Measurements from ENCODE around the gene TMOD2. TPM values are rescaled to one million over a fixed set of nuclear protein-coding genes. Genes with fewer than 3 reads are reported as not detected.

TMOD2 gene
- total RNA-seq, 1 donor from 2014 or later, result 8.4 TPM

DNA sequence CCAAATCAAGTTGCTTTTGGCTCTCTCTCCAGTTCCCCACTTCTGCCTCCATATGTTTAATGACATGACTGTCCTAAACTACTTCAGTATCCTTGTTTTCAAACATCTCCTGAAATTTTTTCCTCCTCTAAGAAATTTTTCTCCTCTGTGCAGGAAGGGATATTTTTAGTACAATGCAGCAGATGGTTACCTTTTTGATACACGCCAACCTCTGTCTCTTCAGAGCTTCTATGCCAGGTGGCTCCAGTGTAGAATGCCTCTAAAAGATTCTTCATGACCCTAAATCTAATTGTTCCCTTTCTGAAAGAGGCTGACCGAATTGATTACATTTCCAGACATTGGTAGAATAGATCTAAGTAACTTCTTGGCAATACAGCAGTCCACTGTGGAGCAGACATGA, 111.7 kb downstream of the TMOD2 start:
- Histone ChIP-seq H3K9ac (ENCODE audit: low read depth in 1 of 3, low read length in 3 of 3) (no peak overlapping the region), H3K27me3 (ENCODE audit: control insufficient read depth in 3 of 3, insufficient read depth in 3 of 3, low read length in 3 of 3) (no peaks in the 10 kb centered on the region), H3K9me3 (ENCODE audit: control insufficient read depth in 3 of 3, low read length in 3 of 3) (no peaks in the 10 kb centered on the region), H3K36me3 (ENCODE audit: control insufficient read depth in 3 of 3, insufficient read depth in 3 of 3, low read length in 3 of 3) (peaks cover 3 to 25% (median 11%) of the 10 kb centered on the region in 3 donors), H3K4me3 (ENCODE audit: low read length in 3 of 3) (no peak overlapping the region), H3K4me1 (ENCODE audit: control insufficient read depth in 3 of 3, insufficient read depth in 3 of 3, low read length in 3 of 3) (no peaks in the 10 kb centered on the region), H3K27ac (ENCODE audit: low read depth, low read length) (no peak overlapping the region)

DNA sequence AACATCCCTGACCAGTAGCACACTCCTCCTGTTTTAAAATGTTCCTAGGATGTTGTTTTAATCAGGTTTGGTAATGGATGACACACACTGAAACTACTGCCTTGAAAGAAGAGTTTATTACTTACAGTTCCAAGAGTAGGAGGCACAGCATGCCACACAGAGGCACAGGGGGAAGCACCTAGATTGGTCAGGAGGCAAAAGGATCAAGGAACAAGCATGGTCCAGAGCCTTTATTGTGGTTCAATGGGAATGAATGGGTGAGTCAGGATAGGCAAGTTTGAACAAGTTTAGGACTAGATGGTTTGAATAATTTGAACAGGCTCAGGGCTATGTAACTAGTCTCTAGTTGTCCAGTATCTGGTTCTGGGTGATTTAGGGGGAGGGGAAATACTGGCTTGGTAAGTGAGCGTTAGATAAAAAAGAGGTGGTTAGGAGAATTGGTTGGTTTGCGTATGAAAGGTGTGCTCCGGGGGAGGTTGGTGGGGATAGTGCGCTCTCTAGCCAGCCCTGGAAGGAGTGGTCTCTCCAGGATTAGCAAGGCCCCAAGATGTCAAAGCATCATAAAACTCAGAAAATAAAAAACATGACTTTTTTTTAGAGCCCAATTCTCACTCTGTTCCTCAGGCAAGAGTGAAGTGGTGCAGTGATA, 113.1 kb downstream of the TMOD2 start:
- Histone ChIP-seq H3K27ac (ENCODE audit: low read depth, low read length) (no peak overlapping the region), H3K4me1 (ENCODE audit: control insufficient read depth in 3 of 3, insufficient read depth in 3 of 3, low read length in 3 of 3) (no peaks in the 10 kb centered on the region), H3K27me3 (ENCODE audit: control insufficient read depth in 3 of 3, insufficient read depth in 3 of 3, low read length in 3 of 3) (no peaks in the 10 kb centered on the region), H3K36me3 (ENCODE audit: control insufficient read depth in 3 of 3, insufficient read depth in 3 of 3, low read length in 3 of 3) (peaks cover 3 to 25% (median 11%) of the 10 kb centered on the region in 3 donors), H3K4me3 (ENCODE audit: low read length in 3 of 3) (no peak overlapping the region), H3K9me3 (ENCODE audit: control insufficient read depth in 3 of 3, low read length in 3 of 3) (no peaks in the 10 kb centered on the region), H3K9ac (ENCODE audit: low read depth in 1 of 3, low read length in 3 of 3) (no peak overlapping the region)

DNA sequence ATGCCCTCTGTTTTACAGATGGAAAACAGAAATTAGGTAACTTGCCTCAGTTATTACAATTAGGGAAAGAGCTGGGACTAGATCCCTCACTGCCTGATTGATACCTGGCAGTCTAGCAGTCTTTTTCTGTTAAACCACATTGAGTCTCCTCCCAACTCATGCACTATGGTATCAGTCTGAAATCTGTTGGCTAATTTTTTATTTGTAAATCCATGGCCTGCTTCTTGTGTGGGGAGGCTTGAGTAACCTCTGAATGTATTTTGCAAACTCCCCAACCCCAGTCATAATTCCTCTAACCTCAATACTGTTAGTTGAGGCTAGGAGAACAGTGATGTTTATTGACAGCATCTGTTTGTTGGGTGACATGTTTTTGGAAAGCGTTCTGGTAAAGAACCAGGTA, 113.9 kb downstream of the TMOD2 start:
- peaks cover 5 to 25% (median 15%) of the 10 kb centered on the region in 3 donors for H3K36me3 ChIP-seq (ENCODE audit: control insufficient read depth in 3 of 3, insufficient read depth in 3 of 3, low read length in 3 of 3)
- H3K9me3 ChIP-seq (ENCODE audit: control insufficient read depth in 3 of 3, low read length in 3 of 3), result no peaks in the 10 kb centered on the region
- no peak overlapping the region for H3K9ac ChIP-seq (ENCODE audit: low read depth in 1 of 3, low read length in 3 of 3)
- H3K4me3 ChIP-seq (ENCODE audit: low read length in 3 of 3), result no peak overlapping the region
- H3K4me1 ChIP-seq (ENCODE audit: control insufficient read depth in 3 of 3, insufficient read depth in 3 of 3, low read length in 3 of 3), result no peaks in the 10 kb centered on the region
- no peak overlapping the region for H3K27ac ChIP-seq (ENCODE audit: low read depth, low read length)
- no peaks in the 10 kb centered on the region for H3K27me3 ChIP-seq (ENCODE audit: control insufficient read depth in 3 of 3, insufficient read depth in 3 of 3, low read length in 3 of 3)

Small RNAs within 50 kb of the gene (small RNA-seq; reads per million reads assigned to genes)
- gene AC090971.5, result not detected
- gene RF00017, result not detected

Other genes with a start within 250 kb of the TMOD2 start
- gene DMXL2, start 128.8 kb upstream of the TMOD2 start, total RNA-seq, result 20.9 TPM
- gene SCG3, start 70.1 kb upstream of the TMOD2 start, total RNA-seq, result under 0.01 TPM
- 9.4 TPM for gene LYSMD2, start 13.9 kb upstream of the TMOD2 start, total RNA-seq
- 19.8 TPM for gene TMOD3, start 78.1 kb downstream of the TMOD2 start, total RNA-seq
- 16.2 TPM for gene LEO1, start 220.2 kb downstream of the TMOD2 start, total RNA-seq

All from skeletal muscle tissue (tissue), 5 donors.